Medulla oblongata (tissue), 1 donor: ENCODE results near the gene TEDC2.

Experiments
- DNase-seq: peaks from one replicate; pipeline ENCODE4 v3.0.0-alpha.2; 2015; ENCODE audit errors: extremely low spot score

TEDC2 gene

GRCh38 chr16:2513405-2514332 is 53.8 kb downstream of the TEDC2 start, which contains the start of gene ATP6V0C:
Gene ATP6V0C, plus strand, starts transcription at chr16:2513952. Its CDS starts 152 bp downstream, at chr16:2514104.
- DNase-seq = peak; percentile 93
